Ishikawa (cell line): ENCODE results near the gene HMCN1.

Experiments used
- CEBPB ChIP-seq: IDR thresholded peaks from 2 replicates; pipeline ENCODE4 v1.6.1; 2012
- CREB1 ChIP-seq: IDR thresholded peaks from 2 replicates; pipeline ENCODE4 v1.6.1; 2012; ENCODE audit warnings: low read depth
- EP300 ChIP-seq: IDR thresholded peaks from 2 replicates; pipeline ENCODE4 v1.6.1; 2012; ENCODE audit warnings: borderline replicate concordance
- FOXM1 ChIP-seq: IDR thresholded peaks from 2 replicates; pipeline ENCODE4 v1.6.1; 2012; ENCODE audit warnings: low read depth, borderline replicate concordance
- REST ChIP-seq: IDR thresholded peaks from 2 replicates; pipeline ENCODE4 v1.6.1; 2012; ENCODE audit warnings: low read depth, mild to moderate bottlenecking
- TAF1 ChIP-seq: IDR thresholded peaks from 2 replicates; pipeline ENCODE4 v1.6.1; 2012; ENCODE audit warnings: low read depth, mild to moderate bottlenecking
- TCF12 ChIP-seq: IDR thresholded peaks from 2 replicates; pipeline ENCODE4 v1.6.1; 2012; ENCODE audit warnings: low read depth
- TEAD4 ChIP-seq: IDR thresholded peaks from 2 replicates; pipeline ENCODE4 v1.6.1; 2012
- USF1 ChIP-seq: IDR thresholded peaks from 2 replicates; pipeline ENCODE4 v1.6.1; 2012
- YY1 ChIP-seq: IDR thresholded peaks from 2 replicates; pipeline ENCODE4 v1.6.1; 2012; ENCODE audit warnings: low read depth
- ZBTB7A ChIP-seq: IDR thresholded peaks from 2 replicates; pipeline ENCODE4 v1.6.1; 2012; ENCODE audit warnings: low read depth
- TF ChIP-seq, protein P1 (sequence below): IDR thresholded peaks from 2 replicates; pipeline ENCODE4 v1.6.1; 2012

DNA sequence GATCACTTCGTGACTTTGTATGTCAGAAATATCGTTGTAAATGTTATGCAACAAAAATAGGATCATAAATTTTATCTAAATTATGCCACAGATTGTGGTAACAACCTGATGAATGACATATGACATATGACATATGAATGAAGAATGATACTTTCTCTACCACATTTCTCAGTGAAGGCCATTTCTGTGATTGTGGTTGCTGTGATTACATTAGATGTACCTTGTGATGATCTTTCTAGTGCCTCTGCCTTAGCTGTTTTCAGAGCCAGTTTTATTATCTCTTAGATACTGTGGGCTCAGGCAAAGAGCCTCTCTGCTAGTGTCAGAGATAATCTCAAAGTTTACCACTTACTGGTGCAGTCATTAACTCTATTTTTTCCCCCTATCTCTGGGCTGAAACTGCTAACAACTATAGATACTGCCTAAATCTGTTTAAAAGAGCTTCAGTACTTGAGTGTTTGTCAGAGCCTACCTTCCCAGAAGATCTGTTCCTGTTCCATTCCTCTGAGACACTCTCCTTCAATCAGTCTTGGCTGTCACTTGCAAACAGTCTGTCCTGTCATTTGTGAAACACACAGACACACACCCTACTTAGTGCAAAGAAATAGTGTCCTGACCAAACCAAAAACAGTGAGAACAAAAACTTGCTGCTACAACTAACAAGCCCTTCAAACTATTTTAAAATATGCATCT lies 55.5 kb downstream of the HMCN1 start:
- TF ChIP-seq, protein P1, sequence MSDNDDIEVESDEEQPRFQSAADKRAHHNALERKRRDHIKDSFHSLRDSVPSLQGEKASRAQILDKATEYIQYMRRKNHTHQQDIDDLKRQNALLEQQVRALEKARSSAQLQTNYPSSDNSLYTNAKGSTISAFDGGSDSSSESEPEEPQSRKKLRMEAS: no peak
- TF ChIP-seq TCF12: no peak
- TF ChIP-seq ZBTB7A: no peak
- TF ChIP-seq USF1: no peak
- no peak for TF ChIP-seq EP300
- TF ChIP-seq TAF1: no peak
- TF ChIP-seq REST: no peak
- no peak for TF ChIP-seq FOXM1
- no peak for TF ChIP-seq TEAD4
- no peak for TF ChIP-seq CEBPB
- no peak for TF ChIP-seq YY1
- TF ChIP-seq CREB1: no peak
